ENCODE data around the gene MEF2A.
"Not testable (repeated sequence)": the region's sequence is repeated elsewhere in the genome, so short reads cannot be mapped to it uniquely, and the experiment has no call there.

Gene MEF2A

DNA sequence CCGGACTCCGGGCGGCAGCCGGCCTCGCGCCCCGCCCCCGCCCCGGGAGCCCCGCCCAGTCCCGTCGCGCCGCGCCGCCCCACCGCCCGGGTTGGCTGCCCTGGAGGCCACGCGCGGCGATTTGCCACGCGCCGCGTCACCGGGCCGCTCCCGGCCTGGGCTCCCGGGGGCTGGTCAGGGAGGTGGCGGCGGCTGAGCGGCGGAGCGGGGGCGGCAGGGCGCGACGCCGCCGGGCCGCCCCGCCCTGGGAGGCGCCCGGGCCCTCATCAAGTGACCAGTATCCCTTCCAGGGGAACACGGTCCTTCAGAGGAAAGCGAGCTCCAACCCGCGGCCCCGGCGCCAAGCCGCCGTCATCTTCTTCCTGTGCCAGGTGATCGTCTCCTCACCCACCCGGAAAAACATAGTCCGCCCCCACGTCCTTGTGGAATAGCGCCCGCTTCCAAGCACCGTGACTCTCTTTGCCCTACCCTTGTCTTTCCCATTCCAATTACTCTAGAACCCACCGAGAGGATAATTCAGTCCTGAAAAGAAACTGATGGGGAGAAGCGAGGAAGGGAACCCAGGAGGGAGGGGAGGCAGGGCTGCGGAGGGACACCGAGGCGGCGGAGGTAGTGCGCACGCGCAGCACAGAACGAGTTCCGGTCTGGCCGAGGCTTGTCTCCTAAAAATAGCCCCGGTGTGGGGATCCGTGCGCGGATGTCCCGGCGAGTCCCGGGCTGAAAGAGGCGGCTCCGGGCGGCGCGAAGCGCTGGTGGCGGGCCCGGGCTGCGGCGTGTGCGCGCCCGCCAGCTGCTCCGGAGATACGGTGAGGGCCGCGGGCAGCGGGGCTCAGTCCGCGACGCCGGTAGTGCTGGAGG, at the start of gene MEF2A:
Gene MEF2A (plus strand): TSS at position 686 of the 858 bp plus-strand sequence. CDS start 67,136 bp downstream, outside the sequence.
- DNase-seq (ENCODE audit: low read depth in 2 of 2) = peak; percentile 82 to 84

GRCh38 chr15:99518191-99518590, 47.6 kb upstream of the MEF2A start:
- no peak for DNase-seq (ENCODE audit: low read depth in 2 of 2)

DNA sequence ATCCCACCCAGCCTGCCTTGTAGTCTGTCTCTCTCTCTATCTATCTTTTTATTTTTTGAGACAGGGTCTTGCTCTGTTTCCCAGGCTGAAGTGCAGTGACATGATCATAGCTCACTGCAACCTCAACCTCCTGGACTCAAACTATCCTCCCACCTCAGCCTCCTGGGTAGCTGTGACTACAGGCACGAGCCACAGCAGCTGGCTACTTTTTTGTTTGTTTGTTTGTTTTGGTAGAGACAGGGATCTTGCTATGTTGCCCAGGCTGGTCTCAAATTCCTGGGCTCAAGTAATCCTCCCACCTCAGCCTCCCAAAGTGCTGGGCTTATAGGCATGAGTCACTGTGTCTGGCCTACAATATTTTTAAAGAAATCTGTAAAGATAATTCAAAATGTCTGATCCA, 46.4 kb upstream of the MEF2A start:
- not testable (repeated sequence) for DNase-seq (ENCODE audit: low read depth in 2 of 2)

DNA sequence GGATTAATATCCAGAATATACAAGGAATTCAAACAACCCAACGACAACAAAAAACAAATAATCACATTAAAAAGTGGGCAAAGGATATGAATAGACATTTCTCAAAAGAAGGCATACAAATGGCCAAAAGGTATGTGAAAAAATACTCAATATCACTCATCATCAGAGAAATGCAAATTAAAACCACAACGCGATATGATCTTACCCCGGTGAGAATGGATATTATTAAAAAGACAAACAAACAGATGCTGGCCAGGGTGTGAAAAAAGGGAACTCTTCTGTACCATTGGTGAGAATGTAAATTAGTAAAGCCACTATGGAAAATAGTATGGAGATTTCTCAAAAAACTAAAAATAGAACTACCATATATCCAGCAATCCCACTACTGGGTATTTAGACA, 43.5 kb upstream of the MEF2A start:
- DNase-seq (ENCODE audit: low read depth in 2 of 2) = no peak

DNA sequence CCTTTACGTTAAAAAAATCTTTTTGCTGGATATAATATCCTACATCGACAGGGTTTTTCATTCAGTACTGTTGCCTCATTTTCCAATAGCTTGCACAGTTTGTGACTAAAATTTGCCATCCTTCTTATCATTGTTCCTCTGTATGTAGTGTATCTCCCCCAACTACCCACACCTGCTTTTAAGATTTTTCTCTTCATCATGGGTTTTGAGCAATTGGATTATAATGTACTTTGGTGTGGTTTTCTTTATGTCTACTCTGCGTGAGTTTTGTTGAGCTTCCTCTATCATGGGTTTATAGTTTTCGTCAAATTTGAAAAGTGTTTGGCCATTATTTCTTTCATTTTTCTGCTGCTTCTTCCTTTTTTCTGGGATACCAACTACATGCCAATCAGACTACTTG, 39.6 kb upstream of the MEF2A start:
- no peak for DNase-seq (ENCODE audit: low read depth in 2 of 2)

DNA sequence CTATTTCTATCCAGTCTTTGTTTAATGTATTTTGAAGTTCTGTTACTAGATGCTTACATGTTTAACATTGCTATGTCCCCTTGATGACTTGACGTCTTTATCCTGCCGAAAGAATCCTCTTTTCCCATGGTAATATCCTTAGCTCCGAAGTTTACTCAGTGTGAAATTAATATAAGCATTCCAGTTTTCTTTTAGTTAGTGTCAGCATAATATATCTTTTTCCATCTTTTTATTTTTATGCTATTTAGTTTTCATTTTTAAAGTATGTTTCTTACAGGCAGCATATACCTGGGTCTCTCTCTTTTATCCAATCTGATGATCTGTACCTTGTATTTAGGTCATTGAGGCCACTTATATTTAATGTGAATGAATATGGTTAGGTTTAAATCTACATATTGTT, 39.1 kb upstream of the MEF2A start:
- DNase-seq (ENCODE audit: low read depth in 2 of 2) = no peak

- DNase-seq (ENCODE audit: low read depth in 2 of 2) = no peak
Observed at GRCh38 chr15:99536422-99537040, 29.3 kb upstream of the MEF2A start.

DNA sequence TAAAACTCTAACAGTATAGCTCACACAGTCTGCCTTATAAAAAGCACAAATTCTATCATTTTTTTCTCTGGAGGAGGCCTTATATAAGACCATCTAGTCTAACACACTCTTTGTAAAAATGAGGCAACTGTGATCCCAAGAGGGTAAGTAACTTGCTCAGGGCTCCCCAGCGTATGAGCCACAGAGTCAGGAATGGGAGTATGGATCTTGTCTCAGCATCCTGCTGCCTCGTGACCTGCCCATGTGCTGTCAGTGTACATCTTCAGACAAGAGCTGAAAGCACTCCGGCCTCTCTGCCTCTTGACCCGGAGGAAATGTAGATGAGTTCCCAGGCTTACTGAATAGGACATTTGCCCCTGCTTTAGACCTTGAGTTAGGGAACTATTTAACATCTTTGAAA, 28.4 kb upstream of the MEF2A start:
- no peak for DNase-seq (ENCODE audit: low read depth in 2 of 2)

- no peak for DNase-seq (ENCODE audit: low read depth in 2 of 2)
Observed at GRCh38 chr15:99538261-99538660, 27.5 kb upstream of the MEF2A start.

DNA sequence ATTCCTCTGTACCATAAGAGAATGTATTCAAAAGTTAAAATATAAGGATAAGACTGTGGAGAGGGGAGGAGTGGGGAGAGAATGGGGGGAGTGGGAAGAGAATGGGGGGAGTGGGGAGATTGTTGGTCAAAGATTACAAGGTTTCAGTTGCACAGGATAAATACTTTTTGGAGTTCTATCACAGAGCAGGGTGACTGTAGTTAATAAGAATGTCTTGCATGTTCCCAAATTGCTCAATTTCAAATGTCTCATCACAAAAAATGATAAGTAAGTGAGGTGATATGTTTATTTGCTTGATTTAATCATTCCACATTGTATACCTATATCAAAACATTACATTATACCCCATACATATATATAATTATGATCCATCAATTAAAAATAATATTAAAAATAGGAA, 23.0 kb upstream of the MEF2A start:
- no peak for DNase-seq (ENCODE audit: low read depth in 2 of 2)

DNA sequence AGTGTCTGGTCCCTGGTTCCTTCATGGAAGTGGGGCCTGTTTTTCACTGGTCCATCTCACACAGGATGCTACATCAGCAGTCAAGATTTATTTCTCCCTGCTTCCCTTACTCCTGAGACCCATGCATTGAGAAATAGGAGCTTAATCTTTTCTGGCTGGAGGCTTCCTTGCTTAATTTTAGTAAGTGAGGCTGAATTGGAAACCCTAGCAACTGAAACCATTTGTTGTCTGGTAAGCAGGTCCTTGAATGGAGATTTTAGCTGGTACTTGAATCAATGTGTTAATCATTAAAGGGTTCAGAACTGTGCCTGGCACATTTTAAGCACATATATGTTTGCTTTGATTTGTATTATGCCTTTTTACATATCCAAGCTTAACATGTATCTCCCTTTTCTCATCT, 20.2 kb upstream of the MEF2A start:
- DNase-seq (ENCODE audit: low read depth in 2 of 2) = no peak

DNA sequence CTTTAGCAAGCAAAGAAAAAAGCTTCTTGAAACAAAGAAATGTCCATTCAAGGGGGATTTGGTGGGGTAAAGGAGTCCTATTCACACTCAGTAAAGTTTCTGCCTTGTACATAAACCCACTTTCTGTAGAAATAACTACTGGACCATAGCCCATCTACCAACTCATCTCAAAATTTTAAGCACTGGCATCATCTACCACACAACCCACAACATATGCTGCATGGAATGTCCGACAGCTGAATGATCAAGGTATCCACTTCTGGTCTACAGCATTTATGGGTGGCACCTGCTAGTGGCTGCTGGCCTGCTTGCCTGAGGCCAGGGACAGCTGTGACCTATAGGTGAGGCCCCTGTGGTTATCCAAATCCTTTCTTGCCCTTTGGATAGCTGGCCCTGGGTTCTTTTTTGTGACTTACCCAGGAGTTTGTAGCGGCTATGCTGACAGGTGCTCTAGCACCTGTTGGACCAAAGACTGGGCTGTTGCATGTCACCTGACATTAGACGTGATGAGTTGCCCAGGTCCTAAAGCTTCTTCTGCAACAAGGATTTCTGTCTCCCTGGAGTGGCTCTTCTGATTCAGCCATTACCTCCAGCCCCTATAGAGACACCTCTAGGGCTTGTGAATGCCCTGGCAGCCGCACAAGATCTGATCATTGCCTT, 19.2 kb upstream of the MEF2A start:
- DNase-seq (ENCODE audit: low read depth in 2 of 2) = no peak

DNA sequence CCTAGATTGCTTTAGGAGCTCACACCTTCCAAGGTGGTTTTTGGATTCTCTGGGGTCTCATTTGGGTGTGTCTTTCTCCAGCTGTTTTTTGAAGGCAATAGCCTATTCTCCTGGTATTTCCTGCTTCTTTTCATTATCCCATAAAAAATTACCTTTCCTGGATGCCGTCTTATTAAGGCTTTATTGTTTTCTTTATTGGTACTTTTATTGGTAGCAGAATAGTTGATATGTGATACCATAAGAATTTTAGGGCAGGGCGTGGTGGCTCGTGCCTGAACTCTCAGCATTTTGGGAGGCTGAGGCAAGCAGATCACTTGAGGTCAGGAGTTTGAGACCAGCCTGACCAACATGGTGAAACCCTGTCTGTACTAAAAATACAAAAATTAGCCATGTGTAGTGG, 18.3 kb upstream of the MEF2A start:
- DNase-seq (ENCODE audit: low read depth in 2 of 2) = no peak

DNA sequence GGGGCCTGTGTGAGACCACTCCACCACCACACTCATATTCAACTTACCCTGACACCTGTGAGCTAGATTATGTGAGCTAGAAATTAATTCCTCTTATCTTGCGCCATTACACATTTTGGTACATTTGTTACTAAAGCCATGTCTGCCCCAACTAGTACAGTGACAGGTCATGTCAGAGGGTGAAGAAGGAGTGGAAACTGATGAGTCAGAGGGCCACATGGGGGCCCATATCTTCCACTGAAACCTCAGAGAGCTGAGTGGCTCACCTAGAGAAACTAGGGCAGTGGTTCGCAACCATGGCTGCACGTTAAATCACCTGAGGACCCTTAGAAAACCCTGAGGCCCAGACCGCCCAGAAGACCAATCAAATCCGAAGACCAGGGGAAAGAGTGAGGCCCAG, 15.7 kb upstream of the MEF2A start:
- no peak for DNase-seq (ENCODE audit: low read depth in 2 of 2)

DNA sequence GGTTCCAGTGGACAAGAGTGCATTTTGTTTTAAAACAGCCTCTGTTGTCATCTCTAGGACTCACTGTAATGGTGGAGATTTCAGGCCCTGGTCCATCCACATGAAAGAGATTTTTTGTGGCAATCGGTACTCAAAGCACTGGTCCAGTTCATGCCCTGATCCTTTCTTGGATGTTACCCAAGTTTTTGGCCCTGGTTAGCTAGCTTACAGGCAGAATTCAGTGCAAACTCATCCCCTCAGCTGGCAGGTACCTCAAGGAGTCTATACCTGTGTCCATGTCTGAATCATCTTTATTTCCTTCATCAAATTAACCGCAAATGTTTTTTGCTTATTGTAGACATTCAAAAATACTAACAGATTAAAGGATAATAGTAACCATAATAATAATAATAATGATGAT, 13.7 kb upstream of the MEF2A start:
- DNase-seq (ENCODE audit: low read depth in 2 of 2) = no peak

- no peak for DNase-seq (ENCODE audit: low read depth in 2 of 2)
Observed at GRCh38 chr15:99554880-99555488, 10.8 kb upstream of the MEF2A start.

DNA sequence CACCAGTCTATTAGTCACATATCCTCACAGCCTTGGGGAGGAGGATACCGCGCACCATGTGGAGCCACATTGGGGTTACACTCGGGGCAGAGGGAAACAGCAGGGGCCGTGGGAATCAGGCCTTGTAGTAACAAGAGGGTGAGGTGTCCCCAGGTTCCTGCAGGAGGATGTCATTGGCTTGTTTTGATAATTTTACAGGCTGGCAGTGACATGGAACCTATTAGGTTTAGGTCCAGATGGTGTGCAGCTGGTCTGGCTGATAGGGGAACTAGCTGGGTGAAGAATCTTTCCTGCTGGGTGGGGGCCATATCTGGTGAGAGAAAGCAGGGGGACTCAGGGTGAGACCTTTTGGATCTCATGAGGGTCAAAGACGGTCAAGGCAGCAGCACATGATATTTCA, 9.8 kb upstream of the MEF2A start:
- DNase-seq (ENCODE audit: low read depth in 2 of 2) = no peak

DNA sequence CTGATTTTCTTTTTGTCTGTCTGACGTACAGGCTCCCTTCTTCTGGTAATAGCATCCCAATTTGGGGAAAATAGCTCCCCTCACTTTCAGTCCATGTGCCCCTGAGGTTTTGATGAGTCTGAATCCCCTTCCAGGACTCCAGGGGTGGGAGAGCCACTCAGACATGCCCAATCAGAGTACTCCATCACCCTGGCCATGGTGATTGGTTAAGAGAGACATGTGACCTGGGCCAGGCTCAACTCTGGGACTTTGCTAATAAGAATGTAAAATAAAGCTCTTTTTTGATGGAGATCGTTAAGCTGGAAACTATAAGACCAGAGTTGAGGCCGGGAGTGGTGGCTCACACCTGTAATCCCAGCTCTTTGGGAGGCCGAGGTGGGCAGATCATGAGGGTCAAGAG, 9.2 kb upstream of the MEF2A start:
- DNase-seq (ENCODE audit: low read depth in 2 of 2) = no peak

- DNase-seq (ENCODE audit: low read depth in 2 of 2) = no peak
Observed at GRCh38 chr15:99558084-99558483, 7.7 kb upstream of the MEF2A start.

DNA sequence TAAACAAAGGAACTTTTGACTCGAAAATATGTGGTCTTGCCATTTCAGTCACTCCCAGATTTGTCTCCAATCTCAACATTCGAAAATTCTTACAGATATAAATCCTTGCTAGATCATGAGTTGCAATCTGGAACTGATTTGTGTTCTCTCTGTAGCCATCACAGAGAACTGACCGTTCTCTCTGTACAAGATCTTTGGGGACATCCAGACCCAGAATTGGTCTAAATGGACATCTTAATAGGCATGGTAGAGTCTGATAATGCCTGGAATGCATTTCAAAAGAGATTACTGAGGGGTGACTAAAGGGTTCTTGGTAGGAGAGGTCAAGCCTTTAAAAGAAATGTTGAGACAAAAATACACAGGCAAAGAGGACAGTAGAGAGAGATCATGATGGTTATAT, 7.2 kb upstream of the MEF2A start:
- no peak for DNase-seq (ENCODE audit: low read depth in 2 of 2)

DNA sequence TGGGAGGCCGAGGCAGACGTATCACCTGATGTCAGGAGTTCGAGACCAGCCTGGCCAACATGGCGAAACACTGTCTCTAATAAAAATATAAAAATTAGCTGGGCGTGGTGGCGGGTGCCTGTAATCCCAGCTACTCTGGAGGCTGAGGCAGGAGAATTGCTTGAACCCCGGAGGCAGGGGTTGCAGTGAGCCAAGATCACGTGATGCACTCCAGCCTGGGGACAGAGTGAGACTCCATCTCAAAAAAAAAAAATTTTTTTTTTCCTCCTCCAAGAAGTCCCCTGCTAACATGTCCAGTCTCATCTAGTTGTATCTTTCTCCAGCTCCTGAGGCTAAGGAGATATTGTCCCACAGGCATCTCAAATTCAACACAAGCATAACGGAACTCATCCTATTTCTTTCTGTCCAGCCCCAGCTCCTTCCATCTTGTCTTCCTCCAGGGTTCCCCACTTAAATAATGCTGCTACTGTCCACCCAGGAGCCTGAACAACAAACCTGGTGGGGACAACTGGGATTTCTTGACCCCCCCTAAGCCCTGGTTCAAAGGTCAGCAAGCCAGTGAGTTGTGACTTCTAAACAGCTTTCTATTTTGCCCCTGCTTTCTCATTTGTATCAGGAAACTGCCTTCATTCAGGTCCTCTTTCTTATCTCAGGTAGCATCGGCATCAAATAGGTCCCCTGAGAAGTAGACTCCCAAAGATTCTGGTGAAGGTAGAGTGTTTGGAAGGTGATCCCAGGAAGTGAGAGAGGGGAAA, 4.1 kb upstream of the MEF2A start:
- no peak for DNase-seq (ENCODE audit: low read depth in 2 of 2)

DNA sequence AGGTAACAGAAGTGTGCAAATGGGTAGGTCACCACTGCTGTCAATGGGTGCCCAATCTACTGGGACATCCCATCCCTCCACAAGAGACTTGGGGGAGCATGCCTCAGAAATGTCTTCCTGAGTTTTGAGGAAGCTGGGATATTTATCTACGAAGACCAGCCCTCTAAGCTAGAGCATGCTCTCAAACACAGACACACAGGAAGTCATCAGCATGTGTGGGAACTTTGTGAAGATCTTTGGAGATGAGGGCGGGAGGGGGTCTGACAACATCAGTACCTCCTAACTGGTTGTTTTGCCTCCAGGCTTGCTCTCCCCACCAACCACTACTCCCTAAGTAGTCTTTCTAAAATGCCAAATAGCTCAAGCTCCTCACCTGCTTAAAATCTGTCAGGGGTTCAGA, 3.5 kb upstream of the MEF2A start:
- DNase-seq (ENCODE audit: low read depth in 2 of 2) = no peak

Data from activated CD4-positive, alpha-beta T cell treated with anti-CD3 and anti-CD28 coated beads for 24 hours (primary cell).